ENCODE data around the gene PGAM5. TPM values are rescaled to one million over a fixed set of nuclear protein-coding genes. Genes with fewer than 3 reads are reported as not detected.

Gene PGAM5
- total RNA-seq, 3 donors from 2014 or later: 25.5 to 38.9 (median 30.9) TPM

DNA sequence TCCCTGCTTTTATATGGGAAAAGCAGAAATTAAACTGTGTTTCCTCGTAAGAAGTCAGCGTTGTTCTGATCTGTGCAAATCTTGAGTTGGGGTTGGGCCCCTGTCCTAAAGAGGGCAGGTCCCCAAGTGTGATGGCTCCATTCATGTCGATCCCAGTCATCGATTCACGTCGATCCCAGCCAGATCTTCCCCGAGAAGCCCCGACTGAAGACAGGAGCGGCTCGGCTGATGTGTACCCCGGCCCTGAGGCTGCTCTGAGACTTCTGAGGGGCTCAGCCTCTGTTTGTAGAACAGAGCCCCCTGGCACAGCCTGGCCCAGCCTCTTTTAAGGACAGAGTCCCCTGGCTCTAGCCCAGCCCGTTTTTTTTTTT, 9.3 kb downstream of the PGAM5 start:
- no peaks in the 10 kb centered on the region for H3K4me1 ChIP-seq (ENCODE audit: low read depth)
- no peaks in the 10 kb centered on the region for H3K9me3 ChIP-seq
- no peak for TF ChIP-seq CTCF (IDR thresholded peaks at IDR 0.05)
- intact Hi-C loops (cut with DNase I, micrococcal nuclease): no loop called here
- H3K36me3 ChIP-seq (ENCODE audit: low read depth): peaks cover 16% of the 10 kb centered on the region
- H3K4me3 ChIP-seq: no peak overlapping the region
- DNase-seq: no peak
- ATAC-seq: no peak

- no peaks in the 10 kb centered on the region for H3K4me1 ChIP-seq (ENCODE audit: low read depth)
- DNase-seq (no peak), ATAC-seq (no peak)
- no peak for TF ChIP-seq CTCF (IDR thresholded peaks at IDR 0.05)
- intact Hi-C loops (cut with DNase I, micrococcal nuclease): no loop called here
- no peak overlapping the region for H3K4me3 ChIP-seq
- H3K9me3 ChIP-seq: no peaks in the 10 kb centered on the region
- H3K36me3 ChIP-seq (ENCODE audit: low read depth): peaks cover 16% of the 10 kb centered on the region
These were observed 10.1 kb downstream of the PGAM5 start for GRCh38 chr12:132720606-132721345.

DNA sequence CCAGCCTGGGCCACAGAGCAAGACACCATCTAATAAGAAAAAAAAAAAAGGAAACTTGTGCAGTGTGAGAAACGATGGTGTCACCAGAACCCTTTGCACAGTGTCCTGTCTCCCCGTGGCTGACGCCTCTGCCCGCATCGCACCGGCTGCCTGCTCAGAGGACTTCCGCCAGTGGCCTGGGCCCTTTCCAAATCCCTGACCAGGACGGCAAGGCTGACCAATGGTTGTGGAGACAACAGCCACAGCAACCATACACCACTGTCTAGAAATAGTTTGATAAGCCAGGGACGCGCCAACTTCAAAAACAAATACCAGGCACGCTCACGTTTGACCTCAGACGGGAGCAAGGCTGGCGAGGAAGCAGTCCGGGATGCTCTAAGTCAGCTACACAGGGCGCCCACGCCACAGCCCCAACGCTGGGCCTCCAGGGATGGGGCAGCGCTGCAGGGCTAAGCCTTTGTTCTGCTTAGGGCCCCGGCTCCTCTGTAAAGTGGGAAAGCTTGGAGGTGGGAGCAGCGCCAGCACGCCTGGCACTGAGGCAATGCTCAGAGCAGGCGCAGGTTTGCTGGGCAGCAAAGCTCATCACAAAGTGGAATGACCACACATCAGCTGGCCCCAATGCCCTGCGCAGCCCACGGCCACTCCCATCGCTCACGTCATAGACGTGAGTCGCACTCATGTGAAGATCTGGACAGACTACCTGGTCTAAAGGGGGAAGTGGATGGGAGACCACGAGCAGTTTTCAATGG, 12.5 kb downstream of the PGAM5 start:
- no peak for TF ChIP-seq CTCF (IDR thresholded peaks at IDR 0.05)
- ATAC-seq: no peak

DNA sequence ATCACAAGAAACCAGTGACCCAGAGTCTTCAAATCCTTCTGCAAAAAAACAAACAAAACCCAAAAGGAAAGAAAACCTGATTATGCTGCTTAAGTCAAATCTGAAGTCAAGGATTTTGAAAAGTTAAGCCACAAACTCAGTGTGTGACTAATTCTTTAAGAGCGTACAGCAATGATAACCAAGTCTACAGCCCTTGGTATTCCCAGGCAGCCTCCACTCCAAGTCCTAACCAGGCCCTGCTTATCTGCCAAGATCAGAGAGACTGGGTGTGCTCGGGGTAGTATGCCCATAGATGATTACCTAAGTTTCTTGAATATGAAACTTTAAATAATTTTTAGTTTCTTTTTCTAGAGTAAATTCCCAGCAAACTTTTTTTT, 13.1 kb downstream of the PGAM5 start:
- intact Hi-C loops (cut with DNase I, micrococcal nuclease): no loop called here
- Histone ChIP-seq H3K4me1 (ENCODE audit: low read depth) (no peaks in the 10 kb centered on the region), H3K4me3 (no peak overlapping the region), H3K36me3 (ENCODE audit: low read depth) (peaks cover 24% of the 10 kb centered on the region), H3K9me3 (no peaks in the 10 kb centered on the region)
- TF ChIP-seq CTCF (IDR thresholded peaks at IDR 0.05): no peak
- ATAC-seq: no peak
- no peak for DNase-seq

More for the DNA sequence above, 12.5 kb downstream of the PGAM5 start:
- Histone ChIP-seq H3K4me1 (ENCODE audit: low read depth) (no peaks in the 10 kb centered on the region), H3K36me3 (ENCODE audit: low read depth) (peaks cover 24% of the 10 kb centered on the region), H3K9me3 (no peaks in the 10 kb centered on the region), H3K4me3 (no peak overlapping the region)
- DNase-seq: no peak
- intact Hi-C loops (cut with DNase I, micrococcal nuclease): no loop called here

DNA sequence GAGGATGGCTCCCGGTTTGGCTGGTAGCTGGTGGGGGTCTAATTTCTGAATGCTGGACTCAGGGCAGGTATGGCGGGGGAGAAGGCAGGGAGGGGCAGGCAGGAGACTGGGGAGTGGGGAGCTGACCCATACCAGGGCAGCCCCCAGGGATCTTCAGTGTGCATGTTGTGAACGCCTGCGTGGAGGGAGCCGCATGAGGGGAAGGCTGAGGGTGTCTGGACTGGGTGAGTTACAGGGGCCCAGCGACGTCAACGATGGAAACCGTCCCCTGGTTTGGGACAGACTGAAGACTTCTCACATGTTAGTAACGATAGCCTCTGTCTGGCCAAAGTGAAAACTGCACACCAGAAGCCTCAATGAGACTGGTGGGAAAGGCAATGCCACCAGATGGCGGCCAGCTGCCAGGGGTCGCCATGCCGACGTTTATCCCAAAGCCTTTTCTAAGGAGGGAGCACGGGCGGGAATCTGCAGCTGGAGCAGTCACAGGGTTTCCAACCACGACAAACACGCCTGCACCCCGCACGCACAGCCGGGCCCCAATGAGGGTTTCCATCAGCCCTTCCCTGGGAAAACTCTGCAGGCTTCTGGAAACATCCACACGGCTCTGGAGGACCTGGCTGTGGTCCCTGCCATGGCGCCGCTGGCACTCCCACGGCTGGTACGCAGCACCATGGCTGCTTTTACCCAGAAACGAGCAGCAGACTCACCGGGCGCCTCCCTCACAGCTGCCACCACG, 14.0 kb downstream of the PGAM5 start:
- intact Hi-C loops (cut with DNase I, micrococcal nuclease): no loop called here
- H3K4me1 ChIP-seq (ENCODE audit: low read depth): no peaks in the 10 kb centered on the region
- ATAC-seq (no peak), DNase-seq (no peak)
- TF ChIP-seq CTCF (IDR thresholded peaks at IDR 0.05): no peak
- H3K9me3 ChIP-seq: no peaks in the 10 kb centered on the region
- peaks cover 24% of the 10 kb centered on the region for H3K36me3 ChIP-seq (ENCODE audit: low read depth)
- no peak overlapping the region for H3K4me3 ChIP-seq

Measured in mucosa of descending colon (tissue), 3 donors.